H9 (cell line): ENCODE data around the gene HDAC6. TPM values are rescaled to one million over a fixed set of nuclear protein-coding genes. Genes with fewer than 3 reads are reported as not detected.
A peak's percentile ranks its signal among the peaks of the same experiment; 100 is the strongest.
"Not testable (repeated sequence)": the region's sequence is repeated elsewhere in the genome, so short reads cannot be mapped to it uniquely, and the experiment has no call there.

Source experiments
- DNase-seq: peaks from one replicate; pipeline ENCODE4 v3.0.0-alpha.2; 2017
- H2AFZ ChIP-seq: one replicate; pipeline ENCODE4 v1.6.1; 2013; ENCODE audit warnings: mild to moderate bottlenecking, low read length, control low read depth, moderate library complexity
- H2AK5ac ChIP-seq: 2 replicates; pipeline ENCODE4 v1.6.1; 2013; ENCODE audit warnings: low read length, control low read depth, mixed read lengths; ENCODE audit not compliant: insufficient read length
- H2BK120ac ChIP-seq: one replicate; pipeline ENCODE4 v1.6.1; 2013; ENCODE audit warnings: low read depth, mild to moderate bottlenecking, low read length, control low read depth, inconsistent platforms; ENCODE audit not compliant: poor library complexity, severe bottlenecking
- H2BK12ac ChIP-seq: 2 replicates; pipeline ENCODE4 v1.6.1; 2013; ENCODE audit warnings: low read length, control low read depth, mixed read lengths, low read depth; ENCODE audit not compliant: insufficient read length
- H2BK15ac ChIP-seq: 2 replicates; pipeline ENCODE4 v1.6.1; 2013; ENCODE audit warnings: low read depth, low read length, control low read depth
- H2BK20ac ChIP-seq: one replicate; pipeline ENCODE4 v1.6.1; 2013; ENCODE audit warnings: low read depth, mild to moderate bottlenecking, low read length, control low read depth, inconsistent platforms; ENCODE audit not compliant: poor library complexity, severe bottlenecking
- H2BK5ac ChIP-seq: 2 replicates; pipeline ENCODE4 v1.6.1; 2013; ENCODE audit warnings: low read length, control low read depth, mixed read lengths; ENCODE audit not compliant: insufficient read length
- H3K14ac ChIP-seq: 2 replicates; pipeline ENCODE4 v1.6.1; 2013; ENCODE audit warnings: low read length, control low read depth; ENCODE audit not compliant: insufficient read depth
- H3K18ac ChIP-seq: 2 replicates; pipeline ENCODE4 v1.6.1; 2013; ENCODE audit warnings: low read depth, mild to moderate bottlenecking, mixed read lengths, low read length, control low read depth; ENCODE audit not compliant: insufficient read length
- H3K23ac ChIP-seq: 2 replicates; pipeline ENCODE4 v1.6.1; 2013; ENCODE audit warnings: low read length, control low read depth, mixed read lengths, low read depth; ENCODE audit not compliant: insufficient read length
- H3K23me2 ChIP-seq: 2 replicates; pipeline ENCODE4 v1.6.1; 2013; ENCODE audit warnings: low read depth, mild to moderate bottlenecking, mixed read lengths, low read length, control low read depth; ENCODE audit not compliant: insufficient read length, poor library complexity, severe bottlenecking
- H3K27ac ChIP-seq: 2 replicates; pipeline ENCODE4 v1.5.1; 2013; ENCODE audit warnings: low read length, control low read depth, mixed read lengths, low read depth; ENCODE audit not compliant: insufficient read length
- H3K27me3 ChIP-seq: 2 replicates; pipeline ENCODE4 v1.6.1; 2013; ENCODE audit warnings: low read length, control low read depth, inconsistent platforms; ENCODE audit not compliant: insufficient read depth
- H3K4ac ChIP-seq: 2 replicates; pipeline ENCODE4 v1.6.1; 2013; ENCODE audit warnings: low read depth, mild to moderate bottlenecking, control low read depth, inconsistent platforms, low read length, moderate library complexity
- H3K4me1 ChIP-seq: 2 replicates; pipeline ENCODE4 v1.6.1; 2013; ENCODE audit warnings: low read length, control low read depth, inconsistent platforms; ENCODE audit not compliant: insufficient read depth
- H3K4me2 ChIP-seq: 2 replicates; pipeline ENCODE4 v1.6.1; 2013; ENCODE audit warnings: low read length, control low read depth, mixed read lengths; ENCODE audit not compliant: insufficient read length, insufficient read depth
- H3K56ac ChIP-seq: 2 replicates; pipeline ENCODE4 v1.6.1; 2013; ENCODE audit warnings: low read depth, mild to moderate bottlenecking, mixed read lengths, low read length, control low read depth; ENCODE audit not compliant: insufficient read length
- H3K79me1 ChIP-seq: 2 replicates; pipeline ENCODE4 v1.6.1; 2013; ENCODE audit warnings: low read depth, mild to moderate bottlenecking, moderate library complexity, low read length, control low read depth, inconsistent platforms; ENCODE audit not compliant: insufficient read depth, poor library complexity, severe bottlenecking
- H3K79me2 ChIP-seq: 2 replicates; pipeline ENCODE4 v1.6.1; 2013; ENCODE audit warnings: low read length, control low read depth, inconsistent platforms; ENCODE audit not compliant: insufficient read depth
- H3K9ac ChIP-seq: 2 replicates; pipeline ENCODE4 v1.6.1; 2013; ENCODE audit warnings: low read length, control low read depth, mixed read lengths; ENCODE audit not compliant: insufficient read length; ENCODE audit errors: extremely low read depth
- H3K9me3 ChIP-seq: one replicate; pipeline ENCODE4 v1.6.1; 2013; ENCODE audit warnings: low read depth, low read length, inconsistent platforms; ENCODE audit not compliant: control insufficient read depth
- H3T11ph ChIP-seq: one replicate; pipeline ENCODE4 v1.6.1; 2013; ENCODE audit warnings: mild to moderate bottlenecking, low read length, control low read depth, inconsistent platforms
- H4K20me1 ChIP-seq: one replicate; pipeline ENCODE4 v1.6.1; 2013; ENCODE audit not compliant: control insufficient read depth, insufficient read length, insufficient read depth
- H4K5ac ChIP-seq: 2 replicates; pipeline ENCODE4 v1.6.1; 2013; ENCODE audit warnings: low read depth, mild to moderate bottlenecking, mixed read lengths, low read length, control low read depth; ENCODE audit not compliant: insufficient read length
- H4K8ac ChIP-seq: replicated peaks from 2 replicates; pipeline ENCODE4 v1.6.1; 2013; ENCODE audit warnings: low read length, control low read depth, mixed read lengths, low read depth; ENCODE audit not compliant: insufficient read length
- H4K91ac ChIP-seq: 2 replicates; pipeline ENCODE4 v1.6.1; 2013; ENCODE audit warnings: low read depth, mild to moderate bottlenecking, moderate library complexity, mixed read lengths, low read length, control low read depth; ENCODE audit not compliant: insufficient read length
- H3K27ac Mint-ChIP-seq, 3 experiments: 2 replicates in 2 of 3; 3 replicates in 1 of 3; pipeline ENCODE4 v1.8.0; 2020 to 2021; ENCODE audit warnings: mixed read lengths in 3 of 3, mild to moderate bottlenecking in 1 of 3, moderate library complexity in 1 of 3
- H3K27me3 Mint-ChIP-seq: 2 replicates; pipeline ENCODE4 v1.8.0; 2021; ENCODE audit warnings: low read depth, mild to moderate bottlenecking, moderate library complexity, mixed read lengths
- H3K36me3 Mint-ChIP-seq, 3 experiments: 2 replicates in 2 of 3; 3 replicates in 1 of 3; pipeline ENCODE4 v1.8.0; 2020 to 2021; ENCODE audit warnings: low read depth in 3 of 3, mixed read lengths in 3 of 3; ENCODE audit not compliant: insufficient read depth in 1 of 3
- H3K4me1 Mint-ChIP-seq, 2 experiments: 2 replicates each; pipeline ENCODE4 v1.8.0; 2020; ENCODE audit warnings: mixed read lengths in 2 of 2
- H3K4me3 Mint-ChIP-seq, 2 experiments: 2 replicates in 1 of 2; 3 replicates in 1 of 2; pipeline ENCODE4 v1.8.0; 2020 to 2021; ENCODE audit warnings: mild to moderate bottlenecking in 2 of 2, mixed read lengths in 2 of 2, moderate library complexity in 1 of 2
- H3K9me3 Mint-ChIP-seq, 2 experiments: 2 replicates in 1 of 2; 3 replicates in 1 of 2; pipeline ENCODE4 v1.8.0; 2020; ENCODE audit warnings: mild to moderate bottlenecking in 2 of 2, mixed read lengths in 2 of 2, moderate library complexity in 1 of 2
- WGBS: extraction: QIAGEN DNeasy Blood & Tissue Kit; methylation state at CpG from one replicate; pipeline ENCODE4 v1.1.7; 2013; ENCODE audit warnings: missing lambda C conversion rate, low lambda C conversion rate, mixed read lengths; ENCODE audit not compliant: insufficient read length; ENCODE audit errors: extremely low coverage; 5-methylcytosine and 5-hydroxymethylcytosine counted together
- total RNA-seq: library from RNA; stranded (reverse); gene quantifications from 2 replicates; pipeline ENCODE4 v1.2.1, GENCODE V29; 2021

Gene HDAC6
- total RNA-seq, 1 experiment from 2014 or later = 52.8 TPM

DNA sequence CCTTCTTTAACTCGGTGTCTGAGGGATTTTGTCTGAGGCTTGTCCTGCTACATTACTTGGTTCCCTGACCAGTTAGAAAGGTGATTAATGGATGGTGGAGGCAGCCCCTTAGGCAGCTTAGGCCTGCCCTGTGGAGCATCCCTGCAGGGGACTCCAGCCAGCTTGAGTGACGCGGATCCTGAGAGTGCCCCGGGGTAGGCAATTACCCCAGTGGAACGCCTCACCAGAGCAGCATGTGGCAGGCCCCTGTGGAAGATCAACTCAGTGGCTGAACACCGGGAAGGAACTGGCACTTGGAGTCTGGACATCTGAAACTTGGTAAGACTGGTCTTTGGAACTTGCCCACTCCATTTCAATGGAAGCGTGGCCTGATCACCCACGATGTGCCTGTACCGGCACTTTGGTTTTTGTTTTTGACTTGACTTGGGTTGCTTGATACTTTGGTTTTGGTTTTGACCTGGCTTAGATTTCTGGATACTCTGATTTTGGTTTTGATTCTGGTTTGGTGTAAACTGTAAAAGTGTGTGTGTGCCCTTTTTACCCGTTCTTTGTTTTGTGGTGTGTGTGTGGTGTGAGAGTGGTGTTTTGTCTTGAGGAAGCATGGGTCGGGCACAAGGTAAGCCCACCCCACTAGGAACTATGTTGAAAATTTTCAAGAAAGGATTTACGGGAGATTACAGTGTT is 52.4 kb downstream of the HDAC6 start:
- H2BK120ac ChIP-seq, H3K23ac ChIP-seq, H2BK12ac ChIP-seq, H3K9me3 ChIP-seq, H3K14ac ChIP-seq, H3K27ac ChIP-seq, H4K5ac ChIP-seq, H2BK5ac ChIP-seq, H3K4me1 ChIP-seq, H2BK20ac ChIP-seq, H3T11ph ChIP-seq, H2AK5ac ChIP-seq, H3K79me2 ChIP-seq, H3K79me1 ChIP-seq, H3K56ac ChIP-seq, DNase-seq, H4K8ac ChIP-seq, H2AFZ ChIP-seq, H3K4me1 Mint-ChIP-seq, H2BK15ac ChIP-seq, H3K27me3 Mint-ChIP-seq, H3K4me2 ChIP-seq, H3K18ac ChIP-seq, H4K20me1 ChIP-seq, H4K91ac ChIP-seq, H3K27me3 ChIP-seq, H3K4ac ChIP-seq, H3K23me2 ChIP-seq, H3K9ac ChIP-seq: not testable (repeated sequence)
- H3K27ac Mint-ChIP-seq = peak overlapping the region in 1 of 3 experiments; percentile 79; a peak in 1 of 7 replicates
- H3K4me3 Mint-ChIP-seq = peak overlapping the region in 1 of 2 experiments; percentile 5; a peak in 1 of 5 replicates
- peaks cover 16 to 18% (median 16%) of the 10 kb centered on the region in 3 experiments for H3K36me3 Mint-ChIP-seq
- no CpG with 5 or more reads among the region's 12 CpGs for WGBS
- H3K9me3 Mint-ChIP-seq = peaks cover 69 to 74% of the 10 kb centered on the region in 2 experiments
